ENCODE results near the gene BRD7.

The BRD7 gene

GRCh38 chr16:50318796-50319578, 49.8 kb downstream of the BRD7 start:
- no peak for DNase-seq

- no peak for DNase-seq
Measured at GRCh38 chr16:50316848-50317630, 51.7 kb downstream of the BRD7 start.

GRCh38 chr16:50316102-50316847, 52.5 kb downstream of the BRD7 start:
- no peak for DNase-seq

- peak; percentile 1 for DNase-seq
Measured at GRCh38 chr16:50315346-50315997, 53.3 kb downstream of the BRD7 start.

- no peak for DNase-seq
Measured at GRCh38 chr16:50314665-50315064, 54.1 kb downstream of the BRD7 start.

GRCh38 chr16:50313596-50314478, 55.0 kb downstream of the BRD7 start:
- DNase-seq: peak; percentile 36

- peak; percentile 1 for DNase-seq
Measured at GRCh38 chr16:50311891-50312501, 56.8 kb downstream of the BRD7 start.

GRCh38 chr16:50311134-50311528, 57.7 kb downstream of the BRD7 start:
- peak; percentile 1 for DNase-seq

- DNase-seq: peak; percentile 1
Measured at GRCh38 chr16:50310308-50311133, 58.3 kb downstream of the BRD7 start.

GRCh38 chr16:50309527-50310307, 59.1 kb downstream of the BRD7 start:
- peak; percentile 1 for DNase-seq

- DNase-seq: no peak
Measured at GRCh38 chr16:50309156-50309526, 59.6 kb downstream of the BRD7 start.

- DNase-seq: peak; percentile 1
Measured at GRCh38 chr16:50308237-50308965, 60.4 kb downstream of the BRD7 start.

- no peak for DNase-seq
Measured at GRCh38 chr16:50306287-50306686, 62.5 kb downstream of the BRD7 start.

- no peak for DNase-seq
Measured at GRCh38 chr16:50305441-50306061, 63.2 kb downstream of the BRD7 start.

- DNase-seq: no peak
Measured at GRCh38 chr16:50304467-50305440, 64.0 kb downstream of the BRD7 start.

GRCh38 chr16:50303605-50304466, 65.0 kb downstream of the BRD7 start:
- DNase-seq: no peak
